Sigmoid colon (tissue), 7 donors: Measurements from ENCODE around the gene ADCY2. TPM values are rescaled to one million over a fixed set of nuclear protein-coding genes. Genes with fewer than 3 reads are reported as not detected.
"Not testable (repeated sequence)": the region's sequence is repeated elsewhere in the genome, so short reads cannot be mapped to it uniquely, and the experiment has no call there.

ENCODE experiments used
- DNase-seq: peaks from one replicate; pipeline ENCODE4 v3.0.0-alpha.2; 2019
- H3K27ac ChIP-seq, 4 donors: fragments of 200-600 bp; sonication (generic); one replicate each; pipeline ENCODE4 v1.5.1; 2016 to 2019; ENCODE audit warnings: mild to moderate bottlenecking in 1 of 4
- H3K27me3 ChIP-seq, 3 donors: fragments of 200-600 bp; sonication (generic); one replicate each; pipeline ENCODE4 v1.5.1; 2019; ENCODE audit warnings: mild to moderate bottlenecking in 1 of 3
- H3K36me3 ChIP-seq, 4 donors: fragments of 200-600 bp; sonication (generic); one replicate each; pipeline ENCODE4 v1.5.1; 2016 to 2019
- H3K4me1 ChIP-seq, 4 donors: fragments of 200-600 bp; sonication (generic); one replicate each; pipeline ENCODE4 v1.5.1; 2017 to 2019
- H3K4me3 ChIP-seq, 4 donors: fragments of 200-600 bp; sonication (generic); one replicate each; pipeline ENCODE4 v1.5.1; 2017 to 2019; ENCODE audit warnings: mild to moderate bottlenecking in 2 of 4, moderate library complexity in 1 of 4
- H3K9me3 ChIP-seq, 4 donors: fragments of 200-600 bp in 3 of 4; sonication (generic) in 3 of 4; one replicate each; pipeline versions ENCODE4 v1.5.1 to v1.6.1; 2013 to 2019
- CTCF ChIP-seq, 4 experiments: fragments of 450-650 bp in 3 of 4; fragments of 200-600 bp in 1 of 4; IDR thresholded peaks; one replicate each; pipeline ENCODE4 v1.5.1; 2016 to 2019; ENCODE audit warnings: antibody characterized with exemption in 4 of 4, mild to moderate bottlenecking in 3 of 4, moderate library complexity in 2 of 4
- EP300 ChIP-seq, 4 donors: sonication (generic); formaldehyde crosslinking; IDR thresholded peaks; one replicate each; pipeline ENCODE4 v1.6.1; 2017; ENCODE audit warnings: antibody characterized with exemption in 4 of 4
- POLR2A ChIP-seq, 2 donors: fragments of 450-650 bp; IDR thresholded peaks; one replicate each; pipeline ENCODE4 v1.6.1; 2016; ENCODE audit warnings: antibody characterized with exemption in 2 of 2, mild to moderate bottlenecking in 2 of 2, moderate library complexity in 2 of 2
- POLR2AphosphoS5 ChIP-seq, 4 donors: sonication (generic); formaldehyde crosslinking; IDR thresholded peaks; one replicate each; pipeline ENCODE4 v1.6.1; 2017; ENCODE audit warnings: antibody characterized with exemption in 4 of 4
- WGBS, 2 donors: extraction: QIAGEN DNeasy Blood & Tissue Kit; methylation state at CpG; one replicate each; pipeline ENCODE4 v1.1.7; 2013; 5-methylcytosine and 5-hydroxymethylcytosine counted together
- intact Hi-C: fragments of 100-400 bp; cut with DNase I; formaldehyde crosslinking; loops from one replicate; pipeline ENCODE4 v1.15.1; 2023
- polyA plus RNA-seq, 3 donors: library from polyadenylated mRNA; stranded (reverse); fragments of 200-250 nt; gene quantifications; one replicate each; pipeline ENCODE4 v1.2.3, GENCODE V29; 2013
- total RNA-seq, 4 donors: library from RNA; depleted of rRNA; stranded (reverse); fragments of >200 nt; gene quantifications; one replicate each; pipeline ENCODE4 v1.1.0, GENCODE V29; 2016
- donor health status: healthy with polysubstance abuse.
- donor health status: Bipolar disorder and iron deficiency.
- donor health status: healthy.

The ADCY2 gene
- total and polyA plus RNA-seq, 7 donors: 0.69 to 9.5 (median 4.4) TPM

GRCh38 chr5:7419367-7419766 lies 23.4 kb downstream of the ADCY2 start:
- intact Hi-C loops: no loop called here
- no peaks in the 10 kb centered on the region for H3K36me3 ChIP-seq
- no peaks in the 10 kb centered on the region for H3K27me3 ChIP-seq
- no peak for TF ChIP-seq POLR2AphosphoS5 (IDR thresholded peaks at IDR 0.05)
- no peak for TF ChIP-seq POLR2A (IDR thresholded peaks at IDR 0.05)
- TF ChIP-seq EP300 (IDR thresholded peaks at IDR 0.05): no peak
- TF ChIP-seq CTCF (IDR thresholded peaks at IDR 0.05): no peak
- H3K4me3 ChIP-seq: no peak overlapping the region
- H3K4me1 ChIP-seq: peaks cover 0 to 19% (median 13%) of the 10 kb centered on the region in 4 donors
- WGBS, 2 donors: 32 to 54% methylated on average over 4 of the region's 4 CpGs
- no peak for DNase-seq
- H3K9me3 ChIP-seq: no peaks in the 10 kb centered on the region
- H3K27ac ChIP-seq: no peak overlapping the region

- intact Hi-C loops: no loop called here
- WGBS, 2 donors: 45 to 61% methylated on average over 12 of the region's 12 CpGs
- H3K4me3 ChIP-seq: no peak overlapping the region
- DNase-seq: no peak
- no peaks in the 10 kb centered on the region for H3K36me3 ChIP-seq
- H3K9me3 ChIP-seq: no peaks in the 10 kb centered on the region
- peaks cover 0 to 19% (median 13%) of the 10 kb centered on the region in 4 donors for H3K4me1 ChIP-seq
- no peak for TF ChIP-seq POLR2AphosphoS5 (IDR thresholded peaks at IDR 0.05)
- H3K27ac ChIP-seq: no peak overlapping the region
- no peaks in the 10 kb centered on the region for H3K27me3 ChIP-seq
Measured at GRCh38 chr5:7419846-7420245, 23.9 kb downstream of the ADCY2 start.

- no peak for DNase-seq
- H3K36me3 ChIP-seq: no peaks in the 10 kb centered on the region
- intact Hi-C loops: no loop called here
- WGBS, 2 donors: 27 to 32% methylated on average over 10 of the region's 10 CpGs
- H3K9me3 ChIP-seq: no peaks in the 10 kb centered on the region
- H3K4me3 ChIP-seq: no peak overlapping the region
- H3K27me3 ChIP-seq: no peaks in the 10 kb centered on the region
- no peak overlapping the region for H3K27ac ChIP-seq
- TF ChIP-seq POLR2AphosphoS5 (IDR thresholded peaks at IDR 0.05) (no peak), EP300 (IDR thresholded peaks at IDR 0.05) (no peak), POLR2A (IDR thresholded peaks at IDR 0.05) (no peak), CTCF (IDR thresholded peaks at IDR 0.05) (no peak)
- peaks cover 0 to 18% (median 13%) of the 10 kb centered on the region in 4 donors for H3K4me1 ChIP-seq
Measured at GRCh38 chr5:7420510-7421280, 24.8 kb downstream of the ADCY2 start.

- TF ChIP-seq EP300 (IDR thresholded peaks at IDR 0.05) (no peak), POLR2AphosphoS5 (IDR thresholded peaks at IDR 0.05) (no peak), CTCF (IDR thresholded peaks at IDR 0.05) (no peak), POLR2A (IDR thresholded peaks at IDR 0.05) (no peak)
- H3K9me3 ChIP-seq: no peaks in the 10 kb centered on the region
- no peaks in the 10 kb centered on the region for H3K27me3 ChIP-seq
- DNase-seq: no peak
- H3K4me1 ChIP-seq: peaks cover 0 to 22% (median 13%) of the 10 kb centered on the region in 4 donors
- WGBS, 2 donors: 55 to 58% methylated on average over 6 of the region's 6 CpGs
- intact Hi-C loops: no loop called here
- H3K27ac ChIP-seq: no peak overlapping the region
- H3K36me3 ChIP-seq: no peaks in the 10 kb centered on the region
- no peak overlapping the region for H3K4me3 ChIP-seq
Measured at GRCh38 chr5:7422316-7423106, 26.6 kb downstream of the ADCY2 start.

- peaks cover 0 to 22% (median 13%) of the 10 kb centered on the region in 4 donors for H3K4me1 ChIP-seq
- intact Hi-C loops, H3K27ac ChIP-seq, H3K4me3 ChIP-seq, H3K36me3 ChIP-seq, H3K9me3 ChIP-seq, H3K27me3 ChIP-seq, DNase-seq: not testable (repeated sequence)
- 78 to 79% methylated on average over 2 of the region's 2 CpGs for WGBS, 2 donors
Measured at GRCh38 chr5:7423231-7423630, 27.3 kb downstream of the ADCY2 start.
